ENCODE results near the gene CTAG1B.

DNA sequence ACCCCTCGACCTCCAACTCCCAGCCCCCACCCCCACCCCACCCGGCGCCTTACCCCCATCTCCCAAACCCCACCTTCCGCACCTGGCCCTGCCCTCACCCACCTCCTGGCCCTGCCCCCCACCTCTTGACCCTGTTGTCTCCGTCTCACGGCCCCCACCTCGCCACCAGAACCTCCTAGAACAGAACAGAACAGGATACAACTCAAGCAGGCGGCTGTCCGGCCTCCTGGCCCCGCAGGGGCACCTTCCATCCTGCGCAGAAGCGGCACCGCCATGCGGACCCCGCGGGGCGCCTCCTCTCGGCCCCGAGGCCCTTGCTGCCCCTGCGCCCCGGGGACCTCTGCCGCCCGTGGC, 33.9 kb upstream of the CTAG1B start:
- TF ChIP-seq CTCF (IDR thresholded peaks at IDR 0.05; ENCODE audit: control extremely low read depth in 1 of 3, insufficient read depth in 1 of 3, low read depth in 1 of 3, low read length in 3 of 3) (no peak), USF2 (IDR thresholded peaks at IDR 0.05; ENCODE audit: low read length) (no peak), FOSL1 (IDR thresholded peaks at IDR 0.05; ENCODE audit: insufficient read depth, low read depth, low read length) (no peak)
